Activated CD4-positive, alpha-beta memory T cell treated with anti-CD3 and anti-CD28 coated beads for 36 hours (primary cell): ENCODE data around the gene LCE2B. TPM values are rescaled to one million over a fixed set of nuclear protein-coding genes. Genes with fewer than 3 reads are reported as not detected.

Experiments used
- total RNA-seq, 2 experiments: library from RNA; stranded (reverse); gene quantifications; one replicate each; pipeline ENCODE4 v1.2.3, GENCODE V29; 2021

LCE2B gene
- total RNA-seq, 2 experiments from 2014 or later, result not detected

Other genes starting within 250 kb of the LCE2B start
- not detected for gene LCE5A, start 175.3 kb upstream of the LCE2B start, total RNA-seq
- not detected for gene CRCT1, start 171.6 kb upstream of the LCE2B start, total RNA-seq
- not detected for gene LCE3E, start 119.3 kb upstream of the LCE2B start, total RNA-seq
- gene LCE3D, start 105.6 kb upstream of the LCE2B start, total RNA-seq, result not detected
- gene LCE3C, start 85.9 kb upstream of the LCE2B start, total RNA-seq, result not detected
- gene LCE3B, start 72.3 kb upstream of the LCE2B start, total RNA-seq, result not detected
- gene LCE3A, start 63.0 kb upstream of the LCE2B start, total RNA-seq, result not detected
- not detected for gene LCE2D, start 22.7 kb upstream of the LCE2B start, total RNA-seq
- not detected for gene LCE2C, start 10.8 kb upstream of the LCE2B start, total RNA-seq
- gene LCE2A, start 12.2 kb downstream of the LCE2B start, total RNA-seq, result not detected
- gene LCE4A, start 22.0 kb downstream of the LCE2B start, total RNA-seq, result not detected
- gene KPRP, start 71.9 kb downstream of the LCE2B start, total RNA-seq, result not detected
- gene LCE1F, start 89.0 kb downstream of the LCE2B start, total RNA-seq, result not detected
- gene LCE1E, start 100.1 kb downstream of the LCE2B start, total RNA-seq, result not detected
- not detected for gene LCE1D, start 110.6 kb downstream of the LCE2B start, total RNA-seq
- not detected for gene LCE1C, start 120.5 kb downstream of the LCE2B start, total RNA-seq
- not detected for gene LCE1B, start 125.8 kb downstream of the LCE2B start, total RNA-seq
- not detected for gene LCE1A, start 141.3 kb downstream of the LCE2B start, total RNA-seq
- not detected for gene LCE6A, start 156.7 kb downstream of the LCE2B start, total RNA-seq
- gene LCE7A, start 173.9 kb downstream of the LCE2B start, total RNA-seq, result not detected
- not detected for gene SMCP, start 192.2 kb downstream of the LCE2B start, total RNA-seq
- gene IVL, start 222.4 kb downstream of the LCE2B start, total RNA-seq, result not detected